Stimulated activated CD4-positive, alpha-beta T cell treated with anti-CD3 and anti-CD28 coated beads, Interleukin-2, amount 100 ng/mL, for 4 hours (primary cell): ENCODE results near the gene CPXM2.

Source experiments
- DNase-seq: peaks from one replicate; pipeline ENCODE4 v3.0.0-alpha.2; 2020; ENCODE audit warnings: low read depth

CPXM2 gene

DNA sequence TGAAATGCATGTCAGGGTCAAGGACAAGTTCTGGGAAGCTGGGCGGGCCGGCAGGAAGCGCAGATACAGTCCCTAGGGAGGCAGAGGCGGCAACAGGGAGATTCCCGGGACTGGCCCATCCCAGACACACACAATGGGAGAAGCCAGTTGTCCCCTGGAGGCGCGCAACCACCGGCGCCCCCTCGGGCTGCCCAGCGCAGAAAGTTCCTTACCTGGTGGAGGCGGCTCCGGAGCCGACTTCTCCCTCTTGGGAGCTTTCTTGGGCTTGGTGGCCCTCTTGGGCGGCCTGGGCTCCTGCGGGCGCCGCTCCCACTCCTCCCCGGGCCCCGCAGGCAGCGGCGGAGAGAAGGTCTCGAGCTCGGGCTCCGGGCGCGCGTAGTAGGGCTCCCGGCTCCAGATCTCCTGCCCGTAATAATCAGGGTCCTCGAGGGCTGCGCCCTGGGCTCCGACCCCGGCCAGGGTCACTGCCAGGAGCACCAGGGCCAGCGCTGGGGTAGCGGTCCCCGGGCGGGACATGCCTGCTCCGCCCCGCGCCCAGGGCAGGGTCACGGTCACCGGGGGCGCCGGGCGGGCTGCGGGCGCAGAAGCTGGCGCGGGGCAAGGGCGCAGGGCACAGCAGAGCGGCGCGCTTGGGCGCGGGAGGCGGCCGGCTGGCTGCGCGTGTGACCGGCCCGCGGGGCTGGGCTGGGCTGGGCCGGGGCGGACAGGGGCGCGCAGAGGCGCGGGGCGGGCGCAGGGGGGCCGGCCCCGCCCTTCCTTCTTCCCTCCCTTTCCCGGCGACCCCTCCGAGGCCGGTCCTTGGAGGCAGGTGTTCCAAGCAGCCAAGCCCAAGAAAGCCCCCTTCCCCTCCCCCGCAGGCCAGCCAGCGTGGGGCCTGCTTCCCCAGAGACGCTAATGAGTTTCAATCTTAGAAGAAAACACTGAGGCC, at the start of gene CPXM2:
Gene CPXM2 (minus strand): TSS at position 664 of the 928 bp plus-strand sequence. CDS start 148 bp downstream, at position 516.
- no peak for DNase-seq

DNA sequence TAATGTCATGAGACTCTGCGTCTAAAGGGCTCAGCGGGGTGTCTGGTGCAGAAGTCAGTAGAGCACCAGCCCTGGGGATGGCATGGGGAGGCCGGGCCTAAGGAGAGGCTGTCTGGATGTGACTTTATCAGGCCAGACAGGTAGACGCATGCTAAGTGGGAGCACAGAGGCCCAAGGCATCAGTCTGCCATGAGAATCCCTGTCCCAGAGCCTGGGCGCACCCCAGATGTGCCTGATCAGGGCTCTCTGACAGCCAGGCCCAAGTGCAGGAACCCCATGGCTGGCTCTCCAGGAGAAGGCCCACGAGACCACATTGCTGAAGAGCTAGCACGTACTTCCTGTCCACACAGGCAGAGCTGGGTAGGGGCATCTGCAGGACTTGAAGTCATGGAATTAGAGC, 48.0 kb upstream of the CPXM2 start:
- no peak for DNase-seq

DNA sequence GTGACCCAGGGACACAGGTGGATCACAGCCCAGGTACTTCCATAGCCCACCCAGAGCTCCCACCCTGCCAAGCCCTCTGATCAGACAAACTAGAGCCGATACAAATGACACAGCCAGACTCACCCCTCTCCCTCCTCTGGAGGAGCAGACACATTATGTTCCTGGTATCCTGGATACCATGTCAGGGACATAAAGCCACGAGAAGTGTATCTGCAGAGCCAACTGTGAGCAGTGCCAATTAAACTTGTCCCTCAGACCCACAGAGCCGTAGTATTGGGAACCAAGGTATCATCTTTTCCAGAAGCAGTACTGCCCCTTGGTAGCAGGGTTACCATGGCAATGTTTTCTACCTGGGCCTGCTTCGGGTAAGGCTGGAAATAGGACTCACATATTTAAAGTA, 47.3 kb upstream of the CPXM2 start:
- no peak for DNase-seq

DNA sequence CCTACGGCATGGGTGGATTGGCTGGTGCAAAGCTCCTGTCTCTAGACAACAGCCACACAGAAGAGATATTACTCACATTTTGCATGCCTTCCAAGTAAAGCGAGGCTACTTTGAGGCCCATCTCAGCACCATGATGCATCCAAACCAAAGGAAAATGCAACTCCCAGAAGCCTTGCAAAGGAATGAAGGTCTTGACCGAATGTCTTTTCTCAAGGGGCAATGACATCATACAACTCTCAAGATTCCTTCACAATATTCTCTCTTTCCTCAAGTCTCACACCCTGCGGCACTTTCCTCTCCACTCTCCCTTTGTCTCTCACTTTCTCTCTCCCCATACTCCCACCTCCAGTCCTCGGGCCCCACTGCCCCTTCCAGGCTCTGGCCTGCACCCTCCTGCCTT, 44.8 kb upstream of the CPXM2 start:
- no peak for DNase-seq

DNA sequence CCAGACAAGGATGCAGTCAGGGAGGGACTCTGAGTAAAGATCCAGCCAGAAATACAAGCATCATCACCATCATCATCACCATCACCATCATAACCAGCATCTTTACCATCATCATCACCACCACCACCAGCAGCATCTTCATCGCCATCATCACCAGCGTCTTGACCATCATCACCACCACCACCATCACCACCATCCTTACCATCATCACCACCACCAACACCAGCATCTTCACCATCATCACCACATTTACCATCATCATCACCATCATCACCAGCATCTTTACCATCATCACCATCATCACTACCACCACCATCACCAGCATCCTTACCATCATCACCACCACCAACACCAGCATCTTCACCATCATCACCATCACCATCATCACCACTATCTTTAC, 44.1 kb upstream of the CPXM2 start:
- DNase-seq: no peak

DNA sequence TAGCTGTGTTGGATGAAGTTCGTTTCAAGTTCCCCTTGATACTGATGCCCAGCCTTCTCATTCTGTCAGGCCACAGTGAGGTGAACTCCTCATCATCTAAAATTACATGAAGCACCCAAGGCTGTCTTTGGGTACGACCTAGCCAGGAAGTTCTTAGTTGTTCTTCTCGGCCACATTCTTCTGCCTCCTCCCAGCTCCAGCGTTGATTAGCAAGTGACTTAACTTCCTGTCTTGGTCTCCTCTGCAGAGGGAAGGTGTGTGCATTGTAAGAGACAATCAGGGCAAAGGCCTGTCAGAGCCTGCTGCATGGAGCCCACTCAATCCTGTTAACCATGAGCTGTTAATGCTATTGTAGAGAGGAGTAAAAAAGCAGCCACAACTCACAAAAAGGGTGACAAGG, 43.2 kb upstream of the CPXM2 start:
- DNase-seq: no peak

DNA sequence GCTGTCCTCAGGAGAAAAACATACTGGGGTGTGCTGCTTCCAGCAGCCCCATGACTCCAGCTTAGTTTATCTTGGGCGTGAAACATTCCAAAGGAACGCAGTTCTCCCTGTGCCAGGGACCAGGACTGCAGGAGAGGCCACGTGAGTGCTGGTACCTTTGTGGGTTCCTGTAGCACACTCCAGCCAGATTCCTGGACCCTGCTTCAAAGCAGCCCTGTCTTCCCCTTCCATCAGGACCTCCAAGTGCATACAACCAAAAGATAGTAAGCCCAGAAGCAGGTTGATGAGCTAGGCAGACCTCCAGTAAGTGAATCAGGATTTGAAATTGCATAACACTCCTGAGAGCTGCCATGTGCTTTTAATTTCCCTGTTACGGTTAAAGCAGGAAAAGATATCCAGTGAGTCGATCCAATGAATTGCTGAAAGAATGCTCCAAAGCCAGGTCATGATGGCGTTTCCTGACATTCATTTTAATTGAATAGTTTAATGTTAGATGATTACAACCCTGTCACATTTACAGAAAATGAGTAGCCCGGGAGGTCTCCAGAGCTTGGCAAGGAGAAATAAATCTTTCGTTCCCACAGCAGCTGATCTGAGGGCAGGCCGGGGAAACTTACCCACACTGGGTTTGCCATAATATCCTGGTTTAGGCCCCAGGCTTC, 38.9 kb upstream of the CPXM2 start:
- no peak for DNase-seq

DNA sequence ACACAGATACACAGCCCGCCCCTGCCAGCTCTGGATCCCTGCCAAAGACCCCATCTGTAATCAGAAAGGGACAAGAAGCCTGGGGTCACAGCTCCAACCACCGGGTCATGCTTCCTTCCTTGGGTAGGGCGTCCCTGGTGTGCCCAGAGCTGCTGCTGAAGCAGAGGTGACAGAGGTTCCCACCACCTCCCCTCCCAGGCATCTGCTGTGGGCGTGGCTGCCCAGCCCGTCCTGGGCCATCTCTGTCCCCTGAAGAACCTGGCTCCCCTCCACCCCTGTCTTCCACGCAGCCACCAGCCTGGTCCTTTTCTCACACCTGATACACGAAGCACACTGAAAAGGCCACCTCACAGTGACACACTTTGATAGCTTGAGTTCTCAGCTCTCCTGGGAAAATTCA, 38.2 kb upstream of the CPXM2 start:
- no peak for DNase-seq

DNA sequence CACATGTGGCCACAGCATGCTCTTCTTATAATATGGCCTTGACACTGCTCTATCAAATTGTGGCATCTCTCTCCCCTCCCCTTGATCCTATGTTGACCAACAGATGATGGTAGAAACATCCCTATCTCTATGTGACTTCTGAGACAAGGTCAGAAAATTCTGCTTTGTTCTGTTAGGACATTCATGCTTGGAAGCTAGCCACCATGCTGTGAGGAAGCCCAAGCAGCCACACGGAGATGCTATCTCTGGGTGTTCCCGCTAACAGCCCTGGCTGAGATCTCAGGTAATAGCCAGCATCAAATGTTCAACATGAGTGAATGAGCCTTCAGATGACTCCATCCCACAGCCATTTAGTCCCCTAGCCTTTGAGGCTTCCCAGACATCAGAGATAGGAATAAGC, 36.8 kb upstream of the CPXM2 start:
- DNase-seq: no peak

DNA sequence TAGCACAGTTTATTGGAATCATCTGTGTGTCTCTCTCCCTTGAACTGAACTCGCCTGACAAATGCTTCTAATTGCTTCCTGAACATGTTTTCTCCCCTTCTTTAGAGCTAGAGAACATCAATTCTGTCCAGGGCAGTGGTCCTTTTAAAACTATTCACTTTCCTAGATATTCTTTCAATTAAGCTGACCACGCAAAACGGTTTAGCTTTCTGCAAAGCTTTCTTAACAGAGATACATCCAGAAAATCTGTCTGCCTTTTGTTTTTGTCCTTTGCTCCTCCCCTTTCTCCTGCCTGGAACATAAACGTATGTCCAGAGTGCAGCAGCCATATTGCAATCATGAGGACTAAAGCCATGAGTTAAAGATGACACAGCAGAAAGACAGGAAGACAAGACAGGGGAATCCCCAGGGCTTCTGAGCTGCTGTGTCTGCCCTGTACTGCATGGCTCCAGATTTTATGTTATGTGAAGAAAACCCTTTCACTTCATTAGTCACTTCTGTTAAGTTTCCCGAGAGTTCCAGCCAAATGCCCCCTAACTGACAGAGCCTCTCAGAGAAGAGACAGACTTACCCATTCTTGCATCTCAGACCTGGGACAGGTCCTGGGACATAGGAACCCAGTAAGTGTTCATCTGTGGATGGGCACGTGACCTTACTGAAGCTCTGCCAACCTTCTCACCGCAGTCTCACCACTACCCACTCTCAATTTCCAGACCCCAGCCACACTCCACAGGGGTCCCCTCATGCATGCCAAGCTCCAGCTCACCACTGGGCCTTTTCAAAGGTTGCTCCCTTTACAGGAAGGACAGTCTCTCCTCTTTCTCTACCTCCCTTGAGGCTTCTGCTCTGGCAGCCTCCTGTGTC, 35.0 kb upstream of the CPXM2 start:
- DNase-seq: no peak

DNA sequence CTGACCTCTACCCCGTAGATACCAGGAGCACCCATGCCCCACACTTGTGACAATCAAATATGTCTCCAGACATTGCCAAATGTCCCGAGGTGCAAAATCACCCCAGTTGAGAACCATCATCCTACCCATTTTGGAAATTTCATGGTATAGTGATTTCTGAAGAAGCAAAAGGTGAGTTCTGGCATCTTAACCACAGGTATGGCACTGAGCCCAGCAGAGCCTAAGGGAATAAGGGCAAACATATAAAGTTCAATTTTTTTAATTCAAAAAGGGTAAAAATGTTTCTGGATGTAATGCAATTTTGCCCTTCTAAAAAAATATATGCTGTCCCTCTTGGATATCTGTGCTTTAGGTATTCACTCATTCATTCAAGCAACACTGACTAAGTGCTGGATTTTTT, 30.5 kb upstream of the CPXM2 start:
- no peak for DNase-seq

DNA sequence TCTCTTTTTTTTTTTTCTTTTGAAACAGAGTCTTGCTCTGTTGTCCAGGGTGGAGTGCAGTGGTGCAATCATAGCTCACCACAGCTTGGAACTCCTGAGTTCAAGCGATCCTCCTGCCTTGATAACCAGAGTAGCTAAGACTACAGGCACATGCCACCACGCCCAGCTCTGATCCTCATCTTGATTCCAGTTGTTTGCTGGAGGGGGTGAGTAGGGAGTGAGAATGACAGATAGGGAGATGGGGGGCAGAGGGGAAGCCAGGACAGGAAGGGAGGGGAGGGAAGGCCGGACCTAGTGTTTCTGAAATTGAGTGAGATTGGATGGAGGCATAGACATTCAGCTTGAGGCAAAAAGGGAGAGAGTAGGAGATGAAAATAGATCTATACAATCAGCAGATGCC, 25.2 kb upstream of the CPXM2 start:
- DNase-seq: no peak

DNA sequence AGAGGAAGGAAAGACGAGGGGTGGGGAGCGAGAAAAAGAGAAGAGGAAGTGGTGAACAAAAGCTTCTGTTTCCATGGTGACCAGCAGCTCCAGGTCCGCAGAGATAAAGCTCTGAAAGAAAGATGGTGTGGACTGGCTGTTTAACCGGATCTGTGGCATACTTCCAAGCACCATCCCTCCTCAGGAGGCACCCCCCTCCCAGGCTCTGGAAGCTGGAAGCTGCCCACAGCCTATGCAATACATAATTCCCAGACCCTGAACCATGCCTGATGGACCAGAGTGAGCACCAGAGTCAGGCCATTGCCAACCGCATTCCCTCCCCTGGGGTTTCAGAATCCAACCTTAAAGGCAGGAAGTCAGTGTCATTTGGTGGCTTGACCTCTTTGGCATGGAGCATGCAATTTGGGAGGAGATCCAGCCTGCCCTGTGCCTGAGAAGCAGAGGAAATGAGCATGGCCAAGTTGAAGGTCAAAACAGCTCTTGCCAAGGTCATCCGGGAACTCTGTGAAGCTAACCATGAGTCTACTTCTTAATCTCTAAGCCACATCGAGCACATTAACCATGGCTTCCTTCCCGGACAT, 22.2 kb upstream of the CPXM2 start:
- no peak for DNase-seq

DNA sequence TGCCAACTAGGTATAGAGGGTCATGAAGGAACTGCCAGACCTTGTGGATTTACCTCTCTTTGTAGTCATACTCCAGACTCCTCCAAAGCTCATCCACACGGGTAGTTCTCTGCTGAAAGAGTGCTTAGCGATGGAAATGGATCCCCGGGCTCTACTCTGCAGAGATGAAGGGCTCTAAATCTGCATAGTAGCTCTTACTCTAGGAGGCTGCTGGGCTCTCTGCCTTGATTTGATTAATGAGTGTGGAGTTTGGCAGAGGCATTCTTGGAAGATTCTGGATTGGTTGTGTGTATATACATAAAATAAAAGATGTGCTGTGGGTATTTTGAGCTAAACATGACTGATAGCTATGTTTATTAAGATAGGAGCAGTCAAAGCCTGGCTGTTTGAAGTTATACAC, 21.3 kb upstream of the CPXM2 start:
- no peak for DNase-seq

DNA sequence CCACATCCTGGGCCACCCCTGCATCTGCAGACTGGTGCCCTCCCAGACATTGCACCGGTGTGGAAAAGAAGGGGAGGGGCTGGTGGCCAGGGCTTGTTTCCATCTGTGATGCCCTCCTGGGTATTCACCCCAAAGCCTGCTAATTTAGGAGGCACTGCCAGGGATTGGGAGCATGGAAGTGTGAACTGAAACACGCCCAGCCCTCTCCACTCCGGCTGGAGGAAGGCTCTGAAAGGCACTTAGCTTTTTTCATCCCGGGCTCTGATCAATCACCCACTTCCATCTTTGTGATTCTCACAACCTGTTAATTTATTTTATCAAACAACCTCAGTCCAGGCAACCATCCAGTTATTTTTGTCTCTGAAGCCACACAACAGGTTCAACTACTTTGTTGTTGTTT, 20.9 kb upstream of the CPXM2 start:
- DNase-seq: no peak

DNA sequence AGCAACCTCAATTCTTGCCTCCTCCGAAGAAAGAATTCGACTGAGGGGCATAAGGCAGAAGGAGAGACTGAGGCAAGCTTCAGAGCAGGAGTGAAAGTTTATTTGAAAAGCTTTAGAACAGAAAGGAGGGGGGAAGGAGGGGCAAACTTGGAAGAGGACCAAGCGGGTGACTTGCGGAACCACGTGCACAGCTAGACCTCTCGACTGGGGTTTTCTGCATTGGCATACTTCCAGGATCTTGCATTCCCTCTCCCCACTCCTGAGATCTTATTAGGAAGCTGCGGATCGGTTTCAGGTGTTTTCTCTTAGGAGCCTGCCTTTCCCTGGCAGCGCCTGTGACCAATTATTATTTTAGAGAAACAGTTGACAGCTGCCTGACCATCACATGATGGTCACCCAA, 20.3 kb upstream of the CPXM2 start:
- no peak for DNase-seq

DNA sequence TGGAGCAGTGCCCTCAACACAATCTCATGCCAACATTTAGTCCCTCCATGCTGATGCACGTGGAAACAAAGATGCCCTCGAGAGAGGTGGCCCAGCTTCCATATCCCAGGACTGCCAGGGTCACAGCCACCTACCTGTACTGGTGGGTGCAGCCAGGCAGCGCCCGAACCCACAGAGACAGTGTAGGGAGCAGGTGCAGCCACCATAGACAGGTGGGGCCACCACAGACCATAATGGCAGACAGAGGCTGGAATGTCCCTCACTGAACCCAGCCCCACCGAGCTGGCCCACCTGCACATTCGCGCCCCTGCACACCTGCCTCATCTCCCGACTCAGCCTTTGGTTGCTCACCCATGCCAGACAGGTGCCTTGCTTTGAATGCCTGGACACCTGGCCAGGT, 18.3 kb upstream of the CPXM2 start:
- no peak for DNase-seq

DNA sequence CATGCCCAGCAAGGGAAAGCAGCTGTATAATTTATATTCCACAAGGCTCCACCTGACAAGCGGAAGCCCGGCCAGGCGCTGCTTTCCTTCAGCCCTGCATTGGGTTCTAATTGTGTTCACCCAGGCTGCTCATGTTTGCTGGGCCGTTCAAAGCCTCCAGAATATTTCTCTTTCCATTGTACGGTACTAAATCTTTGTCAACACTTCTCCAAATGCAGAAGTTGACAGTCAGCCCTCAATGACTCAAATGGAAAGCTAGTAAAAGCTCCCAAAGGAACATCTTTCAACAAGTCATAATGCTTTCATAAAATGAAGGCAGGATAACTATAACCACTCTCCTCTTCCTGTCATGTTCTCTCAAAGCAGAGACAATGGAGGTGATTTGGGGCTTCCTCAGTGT, 17.8 kb upstream of the CPXM2 start:
- no peak for DNase-seq

DNA sequence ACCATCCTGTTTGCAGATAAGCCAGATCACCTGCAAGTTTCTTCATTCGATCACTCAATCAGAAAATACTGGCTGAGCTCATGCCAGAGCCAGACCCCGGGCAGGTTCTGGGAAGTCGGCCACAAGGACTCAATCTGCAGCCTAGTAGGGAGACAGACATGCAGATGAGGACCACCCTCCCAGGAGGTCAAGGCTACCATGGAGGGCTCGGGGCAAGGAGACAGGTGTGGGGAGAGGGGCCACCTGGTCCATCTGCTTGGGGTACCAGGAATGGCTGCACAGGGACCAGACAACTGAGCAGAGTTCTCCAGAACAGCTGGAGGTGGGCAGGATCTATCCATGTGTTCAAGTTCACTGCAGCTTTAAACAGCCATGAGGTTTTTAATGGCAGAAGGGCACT, 16.8 kb upstream of the CPXM2 start:
- DNase-seq: no peak

DNA sequence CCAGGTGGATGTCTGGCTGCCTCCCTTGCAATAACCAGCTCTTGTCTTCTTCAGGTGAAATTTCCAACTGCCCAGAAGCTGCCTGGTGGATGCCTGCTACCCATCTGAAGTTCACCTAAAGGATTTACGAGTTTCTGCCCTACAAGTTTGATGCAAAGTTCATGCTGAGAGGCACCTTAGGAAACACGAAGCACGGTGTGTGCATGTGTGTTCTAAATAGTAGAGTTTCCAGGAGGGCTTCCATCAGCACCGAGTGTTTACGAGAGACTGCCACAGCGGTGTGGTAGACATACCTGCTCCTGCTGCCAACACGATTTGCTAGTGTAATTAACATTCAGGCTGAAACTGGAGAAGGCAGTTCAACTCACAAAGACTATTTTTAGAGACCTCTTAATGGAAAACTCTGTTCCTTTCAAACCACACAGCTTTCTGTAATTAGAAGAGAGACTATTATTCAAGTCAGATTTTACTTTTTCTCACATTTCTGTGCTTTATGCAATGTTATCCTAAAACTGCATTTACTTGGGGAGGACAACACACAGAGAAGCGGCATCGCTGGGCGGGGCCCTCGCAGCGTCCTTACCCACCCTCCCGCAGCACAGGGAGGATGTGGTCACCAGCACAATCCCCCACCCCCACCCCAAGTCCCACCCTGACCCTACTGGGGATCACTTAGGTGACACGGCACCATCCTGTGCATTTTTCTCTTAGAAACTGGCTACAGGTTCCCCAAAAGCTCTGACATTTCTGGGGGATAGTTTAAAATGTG, 15.5 kb upstream of the CPXM2 start:
- no peak for DNase-seq

DNA sequence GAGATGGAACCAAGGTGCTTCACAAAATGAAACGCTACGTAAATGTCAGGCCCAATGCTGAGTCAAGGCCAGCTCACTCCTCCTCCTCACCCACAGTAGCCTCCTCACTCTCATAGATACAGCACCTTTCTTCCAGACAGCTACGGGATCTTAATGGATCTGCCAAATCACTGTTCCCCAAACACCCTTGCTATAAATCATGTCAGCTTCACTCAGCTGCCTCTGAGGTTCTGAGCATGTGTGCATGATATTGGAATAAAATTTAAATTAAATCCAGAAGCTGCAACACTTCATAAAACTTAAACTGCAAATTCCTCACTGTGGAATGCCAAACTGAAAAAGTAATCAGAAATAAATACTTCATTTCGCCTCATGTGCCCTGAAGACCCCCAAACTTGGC, 14.7 kb upstream of the CPXM2 start:
- no peak for DNase-seq
